ENCODE data around the gene ZNF813. TPM values are rescaled to one million over a fixed set of nuclear protein-coding genes. Genes with fewer than 3 reads are reported as not detected.
"Not testable (repeated sequence)": the region's sequence is repeated elsewhere in the genome, so short reads cannot be mapped to it uniquely, and the experiment has no call there.

ZNF813 gene
- total RNA-seq, 4 donors from 2014 or later, result 2.4 to 4.7 (median 3.6) TPM

- Histone ChIP-seq H3K27ac (no peak overlapping the region), H3K36me3 (no peaks in the 10 kb centered on the region), H3K4me3 (no peak overlapping the region), H3K4me1 (peaks cover under 1% of the 10 kb centered on the region), H3K9me3 (peaks cover 17% of the 10 kb centered on the region), H3K27me3 (peaks cover 7% of the 10 kb centered on the region)
- no peak for TF ChIP-seq CTCF (IDR thresholded peaks at IDR 0.05)
- no peak for TF ChIP-seq POLR2A (IDR thresholded peaks at IDR 0.05)
- no peak for TF ChIP-seq EP300 (IDR thresholded peaks at IDR 0.05)
- no peak for TF ChIP-seq POLR2AphosphoS5 (IDR thresholded peaks at IDR 0.05)
- no peak for DNase-seq (ENCODE audit: low spot score in 2 of 2)
- 89% methylated on average over 6 of the region's 6 CpGs for WGBS
Observed at GRCh38 chr19:53461866-53462265, 5.7 kb upstream of the ZNF813 start.

- Histone ChIP-seq H3K27ac (no peak overlapping the region), H3K4me1 (peaks cover 6% of the 10 kb centered on the region)
- 56% methylated on average over 14 of the region's 14 CpGs for WGBS
Observed at GRCh38 chr19:53462861-53463260, 4.7 kb upstream of the ZNF813 start.

GRCh38 chr19:53463263-53463662 is 4.3 kb upstream of the ZNF813 start:
- Histone ChIP-seq H3K36me3 (no peaks in the 10 kb centered on the region), H3K4me3 (no peak overlapping the region), H3K27ac (no peak overlapping the region), H3K9me3 (peaks cover 11% of the 10 kb centered on the region), H3K27me3 (peaks cover 7% of the 10 kb centered on the region), H3K4me1 (peaks cover 8% of the 10 kb centered on the region)
- DNase-seq (ENCODE audit: low spot score in 2 of 2), result peak in 1 of 2 donors; percentile 54
- WGBS, result 10% methylated on average over 18 of the region's 19 CpGs
- TF ChIP-seq EP300 (IDR thresholded peaks at IDR 0.05) (no peak), CTCF (IDR thresholded peaks at IDR 0.05) (no peak), POLR2AphosphoS5 (IDR thresholded peaks at IDR 0.05) (no peak), POLR2A (IDR thresholded peaks at IDR 0.05) (no peak)

More at GRCh38 chr19:53462861-53463260, 4.7 kb upstream of the ZNF813 start:
- Histone ChIP-seq H3K9me3 (peaks cover 11% of the 10 kb centered on the region), H3K36me3 (no peaks in the 10 kb centered on the region), H3K27me3 (peaks cover 7% of the 10 kb centered on the region), H3K4me3 (no peak overlapping the region)
- DNase-seq (ENCODE audit: low spot score in 2 of 2), result no peak
- TF ChIP-seq CTCF (IDR thresholded peaks at IDR 0.05) (no peak), POLR2AphosphoS5 (IDR thresholded peaks at IDR 0.05) (no peak), POLR2A (IDR thresholded peaks at IDR 0.05) (no peak), EP300 (IDR thresholded peaks at IDR 0.05) (no peak)

GRCh38 chr19:53466726-53467484 is 628 bp upstream of the ZNF813 start:
- Histone ChIP-seq H3K27ac (no peak overlapping the region), H3K4me3 (peak overlapping the region; percentile 85), H3K36me3 (no peaks in the 10 kb centered on the region), H3K4me1 (peaks cover 11% of the 10 kb centered on the region), H3K9me3 (peaks cover 6% of the 10 kb centered on the region), H3K27me3 (peaks cover 7% of the 10 kb centered on the region)
- no peak for DNase-seq (ENCODE audit: low spot score in 2 of 2)
- WGBS, result 12% methylated on average over 28 of the region's 31 CpGs
- TF ChIP-seq EP300 (IDR thresholded peaks at IDR 0.05) (no peak), POLR2A (IDR thresholded peaks at IDR 0.05) (no peak), CTCF (IDR thresholded peaks at IDR 0.05) (no peak), POLR2AphosphoS5 (IDR thresholded peaks at IDR 0.05) (no peak)

GRCh38 chr19:53468628-53469027 is 1.1 kb downstream of the ZNF813 start:
- Histone ChIP-seq H3K4me3 (peak overlapping the region; percentile 85), H3K4me1 (peaks cover 11% of the 10 kb centered on the region)
- WGBS, result 40% methylated on average over 8 of the region's 8 CpGs
- not testable (repeated sequence) for DNase-seq (ENCODE audit: low spot score in 2 of 2); H3K9me3 ChIP-seq; H3K27ac ChIP-seq; H3K36me3 ChIP-seq; H3K27me3 ChIP-seq
